Measurements from ENCODE around the gene MRPL53.
"Not testable (repeated sequence)": the region's sequence is repeated elsewhere in the genome, so short reads cannot be mapped to it uniquely, and the experiment has no call there.

MRPL53 gene

GRCh38 chr2:74447230-74447999 is 25.1 kb downstream of the MRPL53 start:
- no peak for DNase-seq

GRCh38 chr2:74444498-74445318 is 27.8 kb downstream of the MRPL53 start:
- DNase-seq: no peak

GRCh38 chr2:74442483-74443297 is 29.8 kb downstream of the MRPL53 start:
- not testable (repeated sequence) for DNase-seq

GRCh38 chr2:74441690-74442482 is 30.6 kb downstream of the MRPL53 start, which contains the start of gene RTKN:
Gene RTKN, minus strand, starts transcription at chr2:74441937. Its CDS starts 121 bp downstream, at chr2:74441816.
- peak; percentile 28 for DNase-seq

GRCh38 chr2:74441170-74441689 is 31.2 kb downstream of the MRPL53 start:
- no peak for DNase-seq

GRCh38 chr2:74440378-74441169 is 31.9 kb downstream of the MRPL53 start:
- DNase-seq: peak; percentile 49

GRCh38 chr2:74439803-74440377 is 32.6 kb downstream of the MRPL53 start:
- no peak for DNase-seq

GRCh38 chr2:74439373-74439772 is 33.1 kb downstream of the MRPL53 start:
- no peak for DNase-seq

GRCh38 chr2:74438248-74438647 is 34.2 kb downstream of the MRPL53 start:
- DNase-seq: no peak

GRCh38 chr2:74436848-74437695 is 35.4 kb downstream of the MRPL53 start:
- no peak for DNase-seq

- no peak for DNase-seq
Measured at GRCh38 chr2:74436111-74436805, 36.2 kb downstream of the MRPL53 start.

- no peak for DNase-seq
Measured at GRCh38 chr2:74430502-74430901, 42.0 kb downstream of the MRPL53 start.

GRCh38 chr2:74429487-74430451 is 42.7 kb downstream of the MRPL53 start:
- no peak for DNase-seq

GRCh38 chr2:74428675-74429074 is 43.8 kb downstream of the MRPL53 start:
- no peak for DNase-seq

- no peak for DNase-seq
Measured at GRCh38 chr2:74427551-74427950, 44.9 kb downstream of the MRPL53 start.

GRCh38 chr2:74426181-74426758 is 46.2 kb downstream of the MRPL53 start:
- no peak for DNase-seq

GRCh38 chr2:74425523-74425922 is 47.0 kb downstream of the MRPL53 start:
- no peak for DNase-seq

All from activated naive CD4-positive, alpha-beta T cell treated with Interleukin-2 at 50 U/mL for 16 hours (primary cell).